OCI-LY7 (cell line): ENCODE data around the gene CDCA7L. TPM values are rescaled to one million over a fixed set of nuclear protein-coding genes. Genes with fewer than 3 reads are reported as not detected.

Source experiments
- BruUV-seq: library from RNA; stranded (reverse); fragments of 400-500 nt; replicated peaks from 2 replicates; lab custom pipeline; 2021; lab: Mats Ljungman, UMichigan
- CTCF ChIA-PET: fragments of 300-600 bp; sonication (Branson Sonifier 250); formaldehyde crosslinking; loops from one replicate; lab custom pipeline; 2022; ENCODE audit warnings: antibody characterized with exemption; ENCODE audit not compliant: unreplicated experiment; lab: Charles Lee
- POLR2A ChIA-PET: fragments of 300-600 bp; sonication (Branson Sonifier 250); formaldehyde crosslinking; loops from one replicate; lab custom pipeline; 2022; ENCODE audit warnings: antibody characterized with exemption; lab: Charles Lee
- DNase-seq: peaks from one replicate; pipeline ENCODE4 v3.0.0-alpha.2; 2015; ENCODE audit warnings: low spot score
- H2AFZ ChIP-seq: fragments of 200-600 bp; sonication (generic), shearing (Covaris generic); 2 replicates; pipeline ENCODE4 v1.6.1; 2014; ENCODE audit warnings: mild to moderate bottlenecking, antibody characterized with exemption, low read length, moderate library complexity
- H3K27ac ChIP-seq: fragments of 200-600 bp; sonication (generic); 2 replicates; pipeline ENCODE4 v1.5.1; 2014; ENCODE audit warnings: mixed run types, low read depth, mild to moderate bottlenecking, moderate library complexity, low read length, inconsistent platforms; ENCODE audit not compliant: poor library complexity, severe bottlenecking
- H3K36me3 ChIP-seq: fragments of 200-600 bp; sonication (generic); 2 replicates; pipeline ENCODE4 v1.6.1; 2014; ENCODE audit warnings: mild to moderate bottlenecking, antibody characterized with exemption, low read length, moderate library complexity, mixed read lengths; ENCODE audit not compliant: insufficient read depth
- H3K4me1 ChIP-seq: fragments of 200-600 bp; sonication (generic); 2 replicates; pipeline ENCODE4 v1.5.1; 2014; ENCODE audit warnings: mild to moderate bottlenecking, low read length; ENCODE audit not compliant: insufficient read depth, poor library complexity, severe bottlenecking
- H3K4me2 ChIP-seq: fragments of 200-600 bp; sonication (generic); 2 replicates; pipeline ENCODE4 v1.6.1; 2014; ENCODE audit warnings: mild to moderate bottlenecking, low read length
- H3K4me3 ChIP-seq: fragments of 200-600 bp; sonication (generic); 2 replicates; pipeline ENCODE4 v1.5.1; 2014; ENCODE audit warnings: mild to moderate bottlenecking, low read depth, low read length; ENCODE audit not compliant: poor library complexity, severe bottlenecking
- H3K79me2 ChIP-seq: fragments of 200-600 bp; sonication (generic); 2 replicates; pipeline ENCODE4 v1.6.1; 2016; ENCODE audit warnings: low read depth, mild to moderate bottlenecking, low read length, moderate library complexity, mixed read lengths; ENCODE audit not compliant: insufficient read depth
- H3K9me2 ChIP-seq: fragments of 200-600 bp; sonication (generic); 2 replicates; pipeline ENCODE4 v1.6.1; 2016; ENCODE audit warnings: mild to moderate bottlenecking, low read length, mixed read lengths; ENCODE audit not compliant: insufficient read depth
- H3K9me3 ChIP-seq: fragments of 200-600 bp; sonication (generic); 2 replicates; pipeline ENCODE4 v1.6.1; 2014; ENCODE audit warnings: mild to moderate bottlenecking, mixed run types, low read length, mixed read lengths
- H4K20me1 ChIP-seq: fragments of 200-600 bp; sonication (generic); 2 replicates; pipeline ENCODE4 v1.6.1; 2014; ENCODE audit warnings: mild to moderate bottlenecking, antibody characterized with exemption, low read length, moderate library complexity, mixed read lengths; ENCODE audit not compliant: insufficient read depth
- EZH2phosphoT487 ChIP-seq: fragments of 200-600 bp; sonication (generic); IDR thresholded peaks from 2 replicates; pipeline ENCODE4 v1.6.1; 2018; ENCODE audit warnings: low read depth, borderline replicate concordance, mild to moderate bottlenecking, mixed run types, antibody characterized with exemption, low read length, moderate library complexity, mixed read lengths
- intact Hi-C: fragments of 100-400 bp; cut with micrococcal nuclease; formaldehyde crosslinking; loops from one replicate; pipeline ENCODE4 v1.10.0; 2022; ENCODE audit not compliant: unreplicated experiment
- total RNA-seq, 2 experiments: library from RNA; depleted of rRNA in 1 of 2; stranded (reverse); fragments of >200 nt in 1 of 2; shearing (Covaris generic) in 1 of 2; gene quantifications; 2 replicates each; pipeline ENCODE4 v1.2.3, GENCODE V29; 2014 to 2022
- TF ChIP-seq, protein P1 (sequence below): fragments of 200-600 bp; sonication (generic); conservative IDR thresholded peaks from 2 replicates; pipeline ENCODE4 v1.5.1; 2014; ENCODE audit warnings: mild to moderate bottlenecking, antibody characterized with exemption, low read length, moderate library complexity, mixed read lengths

CDCA7L gene
- total RNA-seq, 2 experiments from 2014 or later, result 155 to 173 TPM

- TF ChIP-seq, protein P1, sequence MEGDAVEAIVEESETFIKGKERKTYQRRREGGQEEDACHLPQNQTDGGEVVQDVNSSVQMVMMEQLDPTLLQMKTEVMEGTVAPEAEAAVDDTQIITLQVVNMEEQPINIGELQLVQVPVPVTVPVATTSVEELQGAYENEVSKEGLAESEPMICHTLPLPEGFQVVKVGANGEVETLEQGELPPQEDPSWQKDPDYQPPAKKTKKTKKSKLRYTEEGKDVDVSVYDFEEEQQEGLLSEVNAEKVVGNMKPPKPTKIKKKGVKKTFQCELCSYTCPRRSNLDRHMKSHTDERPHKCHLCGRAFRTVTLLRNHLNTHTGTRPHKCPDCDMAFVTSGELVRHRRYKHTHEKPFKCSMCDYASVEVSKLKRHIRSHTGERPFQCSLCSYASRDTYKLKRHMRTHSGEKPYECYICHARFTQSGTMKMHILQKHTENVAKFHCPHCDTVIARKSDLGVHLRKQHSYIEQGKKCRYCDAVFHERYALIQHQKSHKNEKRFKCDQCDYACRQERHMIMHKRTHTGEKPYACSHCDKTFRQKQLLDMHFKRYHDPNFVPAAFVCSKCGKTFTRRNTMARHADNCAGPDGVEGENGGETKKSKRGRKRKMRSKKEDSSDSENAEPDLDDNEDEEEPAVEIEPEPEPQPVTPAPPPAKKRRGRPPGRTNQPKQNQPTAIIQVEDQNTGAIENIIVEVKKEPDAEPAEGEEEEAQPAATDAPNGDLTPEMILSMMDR, result no peak
- no peak for TF ChIP-seq EZH2phosphoT487
- no peak overlapping the region for H3K4me3 ChIP-seq
- no peak overlapping the region for H3K27ac ChIP-seq
- CTCF ChIA-PET, result no interaction called here
- H2AFZ ChIP-seq, result no peak overlapping the region
- DNase-seq, result no peak
- intact Hi-C loops, result no loop called here
- H3K9me2 ChIP-seq, result no peaks in the 10 kb centered on the region
- POLR2A ChIA-PET, result interaction anchor here (0.8 kb wide), 1 partner anchor 128 kb away, joined by 3 read pairs; no protein-coding TSS in a partner anchor
- no peaks in the 10 kb centered on the region for H3K9me3 ChIP-seq
- no TSS peak for BruUV-seq
- no peak overlapping the region for H3K4me2 ChIP-seq
- no peaks in the 10 kb centered on the region for H3K4me1 ChIP-seq
- no peaks in the 10 kb centered on the region for H3K79me2 ChIP-seq
- H4K20me1 ChIP-seq, result no peaks in the 10 kb centered on the region
- peaks cover 3% of the 10 kb centered on the region; the same call in 1 of the 2 replicates for H3K36me3 ChIP-seq
These were observed 75.8 kb downstream of the CDCA7L start for GRCh38 chr7:21869785-21870402.

DNA sequence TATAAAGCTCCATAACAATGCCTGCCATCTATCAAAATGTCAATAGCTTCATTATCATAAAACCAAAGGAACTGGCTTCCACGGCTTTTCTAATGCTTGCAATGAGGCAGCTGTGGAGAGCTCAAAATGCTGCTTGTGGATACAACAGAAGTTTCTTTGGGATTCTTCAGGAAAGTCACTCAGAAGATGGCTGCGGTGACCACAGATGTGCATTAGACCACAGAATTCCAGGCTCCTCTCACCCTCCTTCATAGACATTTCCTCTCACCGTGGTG, 77.2 kb downstream of the CDCA7L start:
- no TSS peak for BruUV-seq
- POLR2A ChIA-PET, result interaction anchor here (0.6 to 1.4 kb wide), 5 partner anchors 10 to 109 kb away, joined by 3 to 7 read pairs (median 4); no protein-coding TSS in a partner anchor
- CTCF ChIA-PET, result no interaction called here
- intact Hi-C loops, result no loop called here
- H3K9me2 ChIP-seq, result no peaks in the 10 kb centered on the region
- no peak overlapping the region for H3K4me3 ChIP-seq
- H2AFZ ChIP-seq, result no peak overlapping the region
- H3K9me3 ChIP-seq, result no peaks in the 10 kb centered on the region
- H3K4me1 ChIP-seq, result no peaks in the 10 kb centered on the region
- H3K4me2 ChIP-seq, result no peak overlapping the region
- no peak for DNase-seq
- peaks cover 3% of the 10 kb centered on the region; the same call in 1 of the 2 replicates for H3K36me3 ChIP-seq
- H3K79me2 ChIP-seq, result no peaks in the 10 kb centered on the region
- H3K27ac ChIP-seq, result no peak overlapping the region
- TF ChIP-seq, protein P1, result no peak
- no peak for TF ChIP-seq EZH2phosphoT487
- no peaks in the 10 kb centered on the region for H4K20me1 ChIP-seq

GRCh38 chr7:21867816-21868575, 77.7 kb downstream of the CDCA7L start:
- Histone ChIP-seq H3K9me2 (no peaks in the 10 kb centered on the region), H2AFZ (no peak overlapping the region), H3K4me1 (no peaks in the 10 kb centered on the region), H3K4me2 (no peak overlapping the region), H3K79me2 (no peaks in the 10 kb centered on the region), H3K9me3 (no peaks in the 10 kb centered on the region), H3K4me3 (no peak overlapping the region), H3K27ac (no peak overlapping the region), H3K36me3 (peaks cover 3% of the 10 kb centered on the region; the same call in 1 of the 2 replicates), H4K20me1 (no peaks in the 10 kb centered on the region)
- no peak for TF ChIP-seq EZH2phosphoT487
- TF ChIP-seq, protein P1, result no peak
- intact Hi-C loops, result no loop called here
- ChIA-PET POLR2A (interaction anchor here (0.6 to 1.4 kb wide), 7 partner anchors 11 to 112 kb away, joined by 3 to 7 read pairs (median 4); no protein-coding TSS in a partner anchor), CTCF (no interaction called here)
- DNase-seq, result no peak
- BruUV-seq, result no TSS peak
